ENCODE data around the gene OR12D3. TPM values are rescaled to one million over a fixed set of nuclear protein-coding genes. Genes with fewer than 3 reads are reported as not detected.

Gene OR12D3
- total RNA-seq, 1 experiment from 2014 or later, result not detected

- DNase-seq (ENCODE audit: low spot score), result no peak
- H3K36me3 Mint-ChIP-seq, result no peaks in the 10 kb centered on the region
- no peak overlapping the region for H3K27ac Mint-ChIP-seq
- H3K4me1 Mint-ChIP-seq, result no peaks in the 10 kb centered on the region
- CTCF ChIA-PET, result no interaction called here
- H3K9me3 Mint-ChIP-seq, result peaks cover 10% of the 10 kb centered on the region; the same call in 1 of the 2 replicates
- no peak for TF ChIP-seq ATF2 (CRISPR knock-in tag; IDR thresholded peaks at IDR 0.05; ENCODE audit: borderline replicate concordance, low read depth)
- H3K4me3 Mint-ChIP-seq, result no peak overlapping the region
- no peaks in the 10 kb centered on the region; the same call in 1 of the 2 replicates for H3K27me3 Mint-ChIP-seq (ENCODE audit: low read depth)
- no peak for ATAC-seq
- POLR2A ChIA-PET, result no interaction called here
Observed at GRCh38 chr6:29403801-29404200, 28.7 kb upstream of the OR12D3 start.

GRCh38 chr6:29399525-29399924 lies 24.4 kb upstream of the OR12D3 start:
- Mint-ChIP-seq H3K36me3 (no peaks in the 10 kb centered on the region), H3K27ac (no peak overlapping the region), H3K4me1 (peaks cover 9% of the 10 kb centered on the region), H3K9me3 (peaks cover 5% of the 10 kb centered on the region; the same call in 1 of the 2 replicates), H3K4me3 (no peak overlapping the region), H3K27me3 (ENCODE audit: low read depth) (no peaks in the 10 kb centered on the region; the same call in 1 of the 2 replicates)
- ATAC-seq, result no peak
- ChIA-PET POLR2A (no interaction called here), CTCF (no interaction called here)
- DNase-seq (ENCODE audit: low spot score), result no peak
- TF ChIP-seq ESRRA (CRISPR knock-in tag; IDR thresholded peaks at IDR 0.05; ENCODE audit: borderline replicate concordance) (no peak), ATF2 (CRISPR knock-in tag; IDR thresholded peaks at IDR 0.05; ENCODE audit: borderline replicate concordance, low read depth) (no peak), OVOL2 (CRISPR knock-in tag; IDR thresholded peaks at IDR 0.05; ENCODE audit: borderline replicate concordance) (no peak), E2F5 (CRISPR knock-in tag; IDR thresholded peaks at IDR 0.05) (no peak), PRDM15 (CRISPR knock-in tag; IDR thresholded peaks at IDR 0.05) (no peak), IRF1 (CRISPR knock-in tag; IDR thresholded peaks at IDR 0.05) (no peak), NR1H2 (CRISPR knock-in tag; IDR thresholded peaks at IDR 0.05) (no peak), PREB (CRISPR knock-in tag; IDR thresholded peaks at IDR 0.05; ENCODE audit: borderline replicate concordance) (no peak), ZNF121 (CRISPR knock-in tag; IDR thresholded peaks at IDR 0.05) (no peak), NFE2L1 (CRISPR knock-in tag; IDR thresholded peaks at IDR 0.05) (no peak), CREB1 (CRISPR knock-in tag; IDR thresholded peaks at IDR 0.05) (no peak), FOXK1 (CRISPR knock-in tag; IDR thresholded peaks at IDR 0.05) (no peak), MLX (CRISPR knock-in tag; IDR thresholded peaks at IDR 0.05) (no peak), AR (CRISPR knock-in tag; IDR thresholded peaks at IDR 0.05) (no peak), GRHL2 (CRISPR knock-in tag; IDR thresholded peaks at IDR 0.05; ENCODE audit: insufficient replicate concordance, severe bottlenecking) (no peak), ATF1 (CRISPR knock-in tag; IDR thresholded peaks at IDR 0.05) (no peak), ATF6 (CRISPR knock-in tag; IDR thresholded peaks at IDR 0.05) (no peak), MYBL2 (CRISPR knock-in tag; IDR thresholded peaks at IDR 0.05) (no peak), ZNF219 (CRISPR knock-in tag; IDR thresholded peaks at IDR 0.05; ENCODE audit: borderline replicate concordance) (no peak)
